ENCODE measurements around the gene OR52H1. TPM values are rescaled to one million over a fixed set of nuclear protein-coding genes. Genes with fewer than 3 reads are reported as not detected.

Gene OR52H1
- total and polyA plus RNA-seq, 9 of the 15 experiments (the other 6 are each of a cell fraction or from before 2014, with no cell fraction given): 0.15 TPM; not detected in 8

- no peak for TF ChIP-seq IRF2 (CRISPR knock-in tag; IDR thresholded peaks at IDR 0.05)
- TF ChIP-seq SNAPC5 (CRISPR knock-in tag; IDR thresholded peaks at IDR 0.05): no peak
- no peak for TF ChIP-seq KDM2B (CRISPR knock-in tag; IDR thresholded peaks at IDR 0.05)
- peak; percentile 58; the same call in 1 of the 2 replicates for TF ChIP-seq MBD2 (IDR thresholded peaks at IDR 0.05; ENCODE audit: borderline replicate concordance, low read depth)
- TF ChIP-seq RHOXF2B (CRISPR knock-in tag; conservative IDR thresholded peaks at IDR 0.05): no peak
- TF ChIP-seq TGIF2 (CRISPR knock-in tag; IDR thresholded peaks at IDR 0.05): no peak
- TF ChIP-seq U2AF1 (optimal IDR thresholded peaks at IDR 0.05; ENCODE audit: low read depth, low read length): no peak
- TF ChIP-seq TSC22D4 (tag; IDR thresholded peaks at IDR 0.05): no peak
- peak; percentile 94 for TF ChIP-seq ARID1B (IDR thresholded peaks at IDR 0.05)
- no peak; the same call in 1 of the 2 replicates for TF ChIP-seq KHSRP (IDR thresholded peaks at IDR 0.05)
- peak; percentile 94 for TF ChIP-seq TCF3 (CRISPR knock-in tag; IDR thresholded peaks at IDR 0.05)
- no peak for TF ChIP-seq ELF2 (CRISPR knock-in tag; IDR thresholded peaks at IDR 0.05)
- no peak for TF ChIP-seq RFX7 (CRISPR knock-in tag; IDR thresholded peaks at IDR 0.05)
- TF ChIP-seq ZBED1 (IDR thresholded peaks at IDR 0.05): no peak; the same call in 1 of the 2 replicates
- no peak for TF ChIP-seq NFYB (IDR thresholded peaks at IDR 0.05; ENCODE audit: extremely low read depth, insufficient read length)
- no peak for TF ChIP-seq CBX8 (IDR thresholded peaks at IDR 0.05; ENCODE audit: borderline replicate concordance, extremely low read depth, low read depth, low read length, poor library complexity, severe bottlenecking)
- TF ChIP-seq CHAMP1 (IDR thresholded peaks at IDR 0.05): peak; percentile 60; the same call in 1 of the 2 replicates
- no peak for TF ChIP-seq NFE2 (IDR thresholded peaks at IDR 0.05; ENCODE audit: low read depth)
- TF ChIP-seq PHF8 (IDR thresholded peaks at IDR 0.05; ENCODE audit: borderline replicate concordance, low read length): no peak; the same call in 1 of the 2 replicates
- peak; percentile 88 for TF ChIP-seq BCOR (IDR thresholded peaks at IDR 0.05)
- no peak for TF ChIP-seq ZNF436 (CRISPR knock-in tag; IDR thresholded peaks at IDR 0.05)
- TF ChIP-seq CHCHD3 (CRISPR knock-in tag; IDR thresholded peaks at IDR 0.05): no peak
- peak; percentile 29; the same call in 1 of the 2 replicates for TF ChIP-seq EP400 (IDR thresholded peaks at IDR 0.05)
- TF ChIP-seq ATF7 (IDR thresholded peaks at IDR 0.05): no peak
- TF ChIP-seq ZKSCAN3 (CRISPR knock-in tag; IDR thresholded peaks at IDR 0.05): no peak
- TF ChIP-seq XRCC5 (IDR thresholded peaks at IDR 0.05; ENCODE audit: low read depth, low read length): peak; percentile 35; the same call in 1 of the 2 replicates
- TF ChIP-seq SIX5 (IDR thresholded peaks at IDR 0.05; ENCODE audit: borderline replicate concordance in 1 of 2, insufficient read depth in 1 of 2, low read depth in 1 of 2, low read length in 2 of 2): no peak
- TF ChIP-seq HMG20B (CRISPR knock-in tag; IDR thresholded peaks at IDR 0.05): no peak
- TF ChIP-seq RBFOX2 (IDR thresholded peaks at IDR 0.05; ENCODE audit: low read depth, low read length): peak; percentile 46
Observed at GRCh38 chr11:5596607-5597201, 48.4 kb upstream of the OR52H1 start, which contains the start of gene TRIM6 (continued).
